AG09309 (cell line): ENCODE measurements around the gene AOPEP.

ENCODE experiments used
- DNase-seq: peaks from one replicate; pipeline ENCODE4 v3.0.0-alpha.2; 2010; ENCODE audit warnings: low read depth
- H3K4me3 ChIP-seq: 2 replicates; pipeline ENCODE4 v1.5.1; 2011; ENCODE audit warnings: mild to moderate bottlenecking, low read depth, low read length, moderate library complexity; ENCODE audit not compliant: control insufficient read depth
- CTCF ChIP-seq: IDR thresholded peaks from 2 replicates; pipeline ENCODE4 v1.5.1; 2011; ENCODE audit warnings: mild to moderate bottlenecking, low read depth, low read length, inconsistent platforms; ENCODE audit not compliant: insufficient read depth, control insufficient read depth; ENCODE audit errors: missing control alignments

AOPEP gene

GRCh38 chr9:94919376-94920098, 193.0 kb downstream of the AOPEP start:
- DNase-seq = no peak
- no peak for TF ChIP-seq CTCF
- no peak overlapping the region for H3K4me3 ChIP-seq

GRCh38 chr9:94920420-94921091, 194.1 kb downstream of the AOPEP start:
- H3K4me3 ChIP-seq = peak overlapping the region; percentile 10
- no peak for DNase-seq
- no peak for TF ChIP-seq CTCF

GRCh38 chr9:94921092-94921471, 194.6 kb downstream of the AOPEP start:
- no peak for TF ChIP-seq CTCF
- DNase-seq = no peak
- peak overlapping the region; percentile 8; the same call in 1 of the 2 replicates for H3K4me3 ChIP-seq

- no peak for TF ChIP-seq CTCF
- DNase-seq = no peak
- peak overlapping the region; percentile 5; the same call in 1 of the 2 replicates for H3K4me3 ChIP-seq
Observed at GRCh38 chr9:94921656-94922055, 195.2 kb downstream of the AOPEP start.

GRCh38 chr9:94922098-94922607, 195.7 kb downstream of the AOPEP start:
- no peak for TF ChIP-seq CTCF
- peak; percentile 99 for DNase-seq
- peak overlapping the region; percentile 5; the same call in 1 of the 2 replicates for H3K4me3 ChIP-seq

- no peak for TF ChIP-seq CTCF
- no peak for DNase-seq
- no peak overlapping the region; the same call in 1 of the 2 replicates for H3K4me3 ChIP-seq
Observed at GRCh38 chr9:94922691-94923107, 196.2 kb downstream of the AOPEP start.
